Left lung (tissue), 10 donors: Measurements from ENCODE around the gene SDK1. TPM values are rescaled to one million over a fixed set of nuclear protein-coding genes. Genes with fewer than 3 reads are reported as not detected.
"Not testable (repeated sequence)": the region's sequence is repeated elsewhere in the genome, so short reads cannot be mapped to it uniquely, and the experiment has no call there.

Experiments used
- ATAC-seq: fragments of 200-7000 bp; cut with Tn5 transposase; one replicate; pipeline ENCODE4 v1.9.1; 2020; ENCODE audit warnings: moderate library complexity
- DNase-seq, 4 donors: peaks; one replicate each; pipeline ENCODE4 v3.0.0-alpha.2; 2013 to 2020
- H3K27ac ChIP-seq, 2 donors: fragments of 200-600 bp; sonication (generic) in 1 of 2; one replicate each; pipeline versions ENCODE4 v1.5.0 to v1.8.0; 2020 to 2021
- H3K27me3 ChIP-seq, 2 donors: fragments of 200-600 bp; sonication (generic) in 1 of 2; one replicate each; pipeline versions ENCODE4 v1.5.0 to v1.8.0; 2020 to 2021
- H3K36me3 ChIP-seq, 2 donors: fragments of 200-600 bp; sonication (generic) in 1 of 2; one replicate each; pipeline versions ENCODE4 v1.5.0 to v1.8.0; 2020 to 2021
- H3K4me1 ChIP-seq, 2 donors: fragments of 200-600 bp; one replicate each; pipeline ENCODE4 v1.8.0; 2021
- H3K4me3 ChIP-seq, 2 donors: fragments of 200-600 bp; sonication (generic) in 1 of 2; one replicate each; pipeline versions ENCODE4 v1.5.0 to v1.8.0; 2020 to 2021; ENCODE audit warnings: mild to moderate bottlenecking in 1 of 2
- H3K9me3 ChIP-seq, 2 donors: fragments of 200-600 bp; sonication (generic) in 1 of 2; one replicate each; pipeline versions ENCODE4 v1.5.0 to v1.8.0; 2020 to 2021
- intact Hi-C, 2 donors: fragments of 100-400 bp; cut with DNase I; formaldehyde crosslinking; loops; one replicate each; pipeline versions ENCODE4 v1.11.2 to v1.14.2; 2022
- polyA plus RNA-seq, 6 donors: library from polyadenylated mRNA; unstranded; fragments of 120-200 nt; gene quantifications; one replicate each; pipeline ENCODE4 v1.2.1, GENCODE V29; 2013; ENCODE audit not compliant: insufficient read length in 6 of 6
- total RNA-seq, 2 donors: library from RNA; stranded (reverse); fragmentation: NEBNext Ultra II Directional; extraction: Animal tissue kit (Norgen Biotek cat#: 25700); gene quantifications; one replicate each; pipeline ENCODE4 v1.2.1, GENCODE V29; 2021
- TF ChIP-seq, protein P1 (sequence below), 2 donors: fragments of 200-600 bp; sonication (generic) in 1 of 2; IDR thresholded peaks; one replicate each; pipeline versions ENCODE4 v1.5.0 to v1.8.0; 2021; ENCODE audit warnings: antibody characterized with exemption in 2 of 2
- donor health status: DM: no; HTN: yes; CAD: no.
- donor health status: DM: no; HTN: no; CAD: no.

Gene SDK1
- total and polyA plus RNA-seq, 8 donors = 5.5 to 17.6 (median 13.0) TPM

DNA sequence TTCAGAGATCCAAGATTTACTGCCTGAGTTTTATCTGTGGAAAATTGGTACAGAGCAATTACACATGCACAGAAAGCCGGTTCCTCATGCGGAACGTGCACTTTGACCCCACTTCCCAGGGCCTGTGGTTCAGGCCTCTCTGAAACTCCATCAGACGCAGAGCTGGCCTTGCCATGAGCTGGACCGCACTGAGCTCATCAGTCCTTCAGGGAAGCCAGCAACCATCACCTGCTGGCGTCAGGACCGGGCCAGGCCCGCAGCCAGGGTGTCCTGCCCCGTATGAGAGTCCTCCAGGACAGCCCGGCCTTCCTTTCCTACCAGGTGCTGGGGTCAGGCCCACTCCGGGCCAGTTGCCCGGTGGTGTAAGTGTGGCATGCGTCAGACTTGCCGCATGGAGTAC is 934.5 kb downstream of the SDK1 start:
- no peaks in the 10 kb centered on the region for H3K36me3 ChIP-seq
- TF ChIP-seq, protein P1, sequence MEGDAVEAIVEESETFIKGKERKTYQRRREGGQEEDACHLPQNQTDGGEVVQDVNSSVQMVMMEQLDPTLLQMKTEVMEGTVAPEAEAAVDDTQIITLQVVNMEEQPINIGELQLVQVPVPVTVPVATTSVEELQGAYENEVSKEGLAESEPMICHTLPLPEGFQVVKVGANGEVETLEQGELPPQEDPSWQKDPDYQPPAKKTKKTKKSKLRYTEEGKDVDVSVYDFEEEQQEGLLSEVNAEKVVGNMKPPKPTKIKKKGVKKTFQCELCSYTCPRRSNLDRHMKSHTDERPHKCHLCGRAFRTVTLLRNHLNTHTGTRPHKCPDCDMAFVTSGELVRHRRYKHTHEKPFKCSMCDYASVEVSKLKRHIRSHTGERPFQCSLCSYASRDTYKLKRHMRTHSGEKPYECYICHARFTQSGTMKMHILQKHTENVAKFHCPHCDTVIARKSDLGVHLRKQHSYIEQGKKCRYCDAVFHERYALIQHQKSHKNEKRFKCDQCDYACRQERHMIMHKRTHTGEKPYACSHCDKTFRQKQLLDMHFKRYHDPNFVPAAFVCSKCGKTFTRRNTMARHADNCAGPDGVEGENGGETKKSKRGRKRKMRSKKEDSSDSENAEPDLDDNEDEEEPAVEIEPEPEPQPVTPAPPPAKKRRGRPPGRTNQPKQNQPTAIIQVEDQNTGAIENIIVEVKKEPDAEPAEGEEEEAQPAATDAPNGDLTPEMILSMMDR (IDR thresholded peaks at IDR 0.05) = no peak
- H3K4me1 ChIP-seq = no peaks in the 10 kb centered on the region
- H3K9me3 ChIP-seq = no peaks in the 10 kb centered on the region
- no peak overlapping the region for H3K27ac ChIP-seq
- H3K4me3 ChIP-seq = no peak overlapping the region
- DNase-seq (no peak), ATAC-seq (no peak)
- intact Hi-C loops = no loop called here
- no peaks in the 10 kb centered on the region for H3K27me3 ChIP-seq

DNA sequence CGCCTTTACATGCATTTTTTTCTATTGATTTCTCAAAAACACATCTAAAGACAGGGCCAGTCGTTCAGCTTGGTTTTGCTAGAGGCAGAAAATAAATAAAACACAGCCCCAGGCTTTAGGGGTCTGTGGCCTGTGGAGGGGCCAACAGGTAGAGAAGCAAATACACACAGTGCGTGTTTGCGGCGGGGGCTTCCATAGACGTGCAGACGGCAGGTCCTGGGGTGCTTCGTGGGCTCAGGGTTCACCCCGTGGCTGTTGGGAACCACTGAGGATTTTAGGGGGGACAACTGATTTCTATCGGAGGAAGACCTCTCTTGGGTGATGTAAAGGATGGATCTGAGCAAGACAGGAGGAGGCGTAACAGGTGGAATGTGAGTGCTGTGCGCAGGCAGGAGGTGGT is 935.3 kb downstream of the SDK1 start:
- Histone ChIP-seq H3K4me3 (no peak overlapping the region), H3K9me3 (no peaks in the 10 kb centered on the region), H3K36me3 (no peaks in the 10 kb centered on the region), H3K27me3 (no peaks in the 10 kb centered on the region), H3K4me1 (no peaks in the 10 kb centered on the region), H3K27ac (no peak overlapping the region)
- ATAC-seq (no peak), DNase-seq (no peak)
- intact Hi-C loops = no loop called here
- TF ChIP-seq, protein P1 (IDR thresholded peaks at IDR 0.05) = no peak

DNA sequence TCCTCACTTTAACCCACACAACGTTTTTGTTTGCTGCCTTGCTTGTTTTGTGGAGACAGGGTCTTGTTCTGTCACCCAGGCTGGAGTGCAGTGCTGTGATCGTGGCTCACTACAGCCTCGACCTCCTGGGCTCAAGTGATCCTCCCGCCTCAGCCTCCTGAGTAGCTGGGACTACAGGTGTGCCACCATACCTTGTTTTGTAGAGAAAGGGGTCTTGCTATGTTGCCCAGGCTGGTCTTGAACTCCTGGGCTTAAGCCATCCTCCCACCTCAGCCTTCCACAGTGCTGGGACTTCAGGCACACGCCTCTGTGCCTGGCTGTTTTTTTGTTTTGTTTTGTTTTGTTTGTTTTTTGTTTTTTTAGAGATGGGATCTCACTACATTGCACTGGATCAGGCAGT is 935.8 kb downstream of the SDK1 start:
- H3K36me3 ChIP-seq, ATAC-seq, H3K27ac ChIP-seq, intact Hi-C loops, DNase-seq, H3K27me3 ChIP-seq, H3K4me3 ChIP-seq, H3K4me1 ChIP-seq, H3K9me3 ChIP-seq: not testable (repeated sequence)

DNA sequence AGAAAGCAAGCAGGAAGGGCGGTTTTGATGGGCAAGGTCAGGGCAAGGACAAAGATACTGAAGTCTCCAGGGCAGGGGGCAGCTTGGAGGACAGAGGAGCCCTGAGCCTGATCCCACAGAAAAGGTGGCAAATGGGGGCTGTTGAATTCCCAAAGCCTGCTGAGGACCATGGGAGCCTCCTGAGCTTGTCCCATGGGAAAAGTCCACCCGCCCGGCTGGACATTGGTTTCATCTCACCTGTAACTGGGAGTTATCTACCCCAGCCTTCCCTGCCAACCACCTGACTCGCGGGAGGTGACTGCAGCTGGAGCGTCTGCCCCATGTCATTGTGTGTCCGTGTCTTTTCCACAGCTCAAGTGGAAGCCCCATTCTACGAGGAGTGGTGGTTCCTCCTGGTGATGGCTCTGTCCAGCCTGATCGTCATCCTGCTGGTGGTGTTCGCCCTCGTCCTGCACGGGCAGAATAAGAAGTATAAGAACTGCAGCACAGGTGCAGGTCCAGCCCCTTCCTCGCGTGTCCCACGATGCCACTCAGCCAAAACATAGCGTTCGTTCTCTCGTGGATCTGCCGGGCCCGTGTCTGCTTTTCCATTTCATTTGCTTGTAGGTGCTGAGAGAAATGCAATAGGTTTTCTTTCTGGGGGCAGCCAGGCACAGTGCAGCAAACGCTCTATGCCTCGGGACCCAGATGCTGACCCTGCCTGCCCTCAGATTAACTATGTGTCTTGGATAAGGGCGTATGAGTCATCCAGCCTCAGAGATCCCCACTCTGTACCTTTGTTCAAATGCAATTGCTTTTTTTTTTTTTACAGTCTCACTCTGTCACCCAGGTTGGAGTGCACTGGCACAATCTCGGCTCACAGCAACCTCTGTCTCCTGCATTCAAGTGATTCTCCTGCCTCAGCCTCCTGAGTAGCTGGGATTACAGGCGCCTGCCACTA is 936.5 kb downstream of the SDK1 start:
- Histone ChIP-seq H3K9me3 (no peaks in the 10 kb centered on the region), H3K4me1 (no peaks in the 10 kb centered on the region), H3K36me3 (no peaks in the 10 kb centered on the region), H3K27ac (no peak overlapping the region), H3K27me3 (no peaks in the 10 kb centered on the region), H3K4me3 (no peak overlapping the region)
- intact Hi-C loops = no loop called here
- TF ChIP-seq, protein P1 (IDR thresholded peaks at IDR 0.05) = no peak
- ATAC-seq (no peak), DNase-seq (no peak)

DNA sequence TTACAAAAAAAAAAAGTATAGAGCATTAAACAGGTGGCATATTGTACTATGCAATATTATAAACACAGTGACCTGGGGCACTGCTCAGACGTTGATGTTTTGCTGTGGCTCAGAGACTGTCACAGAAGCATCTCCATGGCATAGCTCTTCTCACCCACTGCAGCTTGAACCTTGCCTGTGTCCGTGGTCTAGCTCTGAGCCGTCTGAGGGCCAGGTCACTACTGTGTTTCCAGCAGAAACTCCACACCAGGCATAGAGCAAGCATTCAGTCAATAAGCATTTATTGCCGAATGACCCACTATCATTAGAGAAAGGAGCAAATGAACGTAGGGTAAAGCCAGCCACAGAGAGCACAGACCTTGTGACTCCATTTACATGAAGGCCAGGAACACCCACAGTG is 937.8 kb downstream of the SDK1 start:
- TF ChIP-seq, protein P1 (IDR thresholded peaks at IDR 0.05) = no peak
- DNase-seq (no peak), ATAC-seq (no peak)
- Histone ChIP-seq H3K9me3 (peaks cover 0 to 4% of the 10 kb centered on the region in 2 donors), H3K4me3 (no peak overlapping the region), H3K27ac (no peak overlapping the region), H3K36me3 (no peaks in the 10 kb centered on the region), H3K4me1 (no peaks in the 10 kb centered on the region), H3K27me3 (no peaks in the 10 kb centered on the region)
- intact Hi-C loops = no loop called here
